GM10266 (cell line): ENCODE data around the gene RALGPS2.

Experiments
- DNase-seq: peaks from one replicate; pipeline ENCODE4 v3.0.0; 2012; ENCODE audit errors: extremely low spot score
- TF ChIP-seq, protein P1 (sequence below): IDR thresholded peaks from 2 replicates; pipeline ENCODE4 v1.5.1; 2012; ENCODE audit warnings: mild to moderate bottlenecking, low read depth; ENCODE audit not compliant: control insufficient read depth, insufficient read depth; ENCODE audit errors: missing control alignments

The RALGPS2 gene, protein sequence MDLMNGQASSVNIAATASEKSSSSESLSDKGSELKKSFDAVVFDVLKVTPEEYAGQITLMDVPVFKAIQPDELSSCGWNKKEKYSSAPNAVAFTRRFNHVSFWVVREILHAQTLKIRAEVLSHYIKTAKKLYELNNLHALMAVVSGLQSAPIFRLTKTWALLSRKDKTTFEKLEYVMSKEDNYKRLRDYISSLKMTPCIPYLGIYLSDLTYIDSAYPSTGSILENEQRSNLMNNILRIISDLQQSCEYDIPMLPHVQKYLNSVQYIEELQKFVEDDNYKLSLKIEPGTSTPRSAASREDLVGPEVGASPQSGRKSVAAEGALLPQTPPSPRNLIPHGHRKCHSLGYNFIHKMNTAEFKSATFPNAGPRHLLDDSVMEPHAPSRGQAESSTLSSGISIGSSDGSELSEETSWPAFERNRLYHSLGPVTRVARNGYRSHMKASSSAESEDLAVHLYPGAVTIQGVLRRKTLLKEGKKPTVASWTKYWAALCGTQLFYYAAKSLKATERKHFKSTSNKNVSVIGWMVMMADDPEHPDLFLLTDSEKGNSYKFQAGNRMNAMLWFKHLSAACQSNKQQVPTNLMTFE

DNA sequence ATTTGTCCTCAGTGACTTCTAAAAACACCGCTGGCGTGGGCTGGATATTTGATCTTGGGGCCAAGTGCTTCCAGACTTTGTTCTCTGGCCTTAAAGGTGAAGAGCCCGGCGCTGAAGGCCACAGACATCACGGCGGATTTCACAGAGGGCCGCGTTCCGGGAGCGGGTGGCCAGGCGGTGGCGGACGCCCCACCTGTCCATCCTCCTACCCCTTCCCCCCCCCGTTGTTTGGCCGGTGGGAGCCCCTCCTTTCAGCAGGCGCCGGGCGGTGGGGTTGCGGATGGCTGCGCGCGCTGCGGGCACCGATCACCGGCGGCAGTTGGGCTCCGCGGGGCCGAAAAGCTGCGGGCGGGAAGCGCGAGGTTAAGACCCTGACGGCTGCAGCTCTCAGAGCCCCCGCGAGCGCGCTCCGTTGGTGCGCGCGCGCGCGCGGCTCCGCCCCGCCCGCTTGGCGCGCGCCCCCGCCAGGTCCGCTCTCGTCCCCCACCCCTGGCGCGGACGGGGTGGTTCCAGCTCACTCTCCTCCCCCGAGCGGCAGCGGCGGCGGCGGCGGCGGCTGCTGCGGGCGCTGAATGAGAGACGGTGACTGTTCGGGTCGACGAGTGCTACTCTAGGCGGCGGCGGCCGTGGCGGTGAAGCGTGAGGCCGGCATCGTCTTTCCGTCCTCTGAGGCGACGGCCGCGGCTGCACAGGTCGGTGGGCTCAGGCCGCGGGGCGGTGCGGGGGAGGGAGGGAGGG, at the start of gene RALGPS2:
RALGPS2 (plus strand) TSS at position 517 of the 738 bp plus-strand sequence. CDS start 51,521 bp downstream, outside the sequence.
- TF ChIP-seq, protein P1, sequence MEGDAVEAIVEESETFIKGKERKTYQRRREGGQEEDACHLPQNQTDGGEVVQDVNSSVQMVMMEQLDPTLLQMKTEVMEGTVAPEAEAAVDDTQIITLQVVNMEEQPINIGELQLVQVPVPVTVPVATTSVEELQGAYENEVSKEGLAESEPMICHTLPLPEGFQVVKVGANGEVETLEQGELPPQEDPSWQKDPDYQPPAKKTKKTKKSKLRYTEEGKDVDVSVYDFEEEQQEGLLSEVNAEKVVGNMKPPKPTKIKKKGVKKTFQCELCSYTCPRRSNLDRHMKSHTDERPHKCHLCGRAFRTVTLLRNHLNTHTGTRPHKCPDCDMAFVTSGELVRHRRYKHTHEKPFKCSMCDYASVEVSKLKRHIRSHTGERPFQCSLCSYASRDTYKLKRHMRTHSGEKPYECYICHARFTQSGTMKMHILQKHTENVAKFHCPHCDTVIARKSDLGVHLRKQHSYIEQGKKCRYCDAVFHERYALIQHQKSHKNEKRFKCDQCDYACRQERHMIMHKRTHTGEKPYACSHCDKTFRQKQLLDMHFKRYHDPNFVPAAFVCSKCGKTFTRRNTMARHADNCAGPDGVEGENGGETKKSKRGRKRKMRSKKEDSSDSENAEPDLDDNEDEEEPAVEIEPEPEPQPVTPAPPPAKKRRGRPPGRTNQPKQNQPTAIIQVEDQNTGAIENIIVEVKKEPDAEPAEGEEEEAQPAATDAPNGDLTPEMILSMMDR: no peak
- peak; percentile 61 for DNase-seq

DNA sequence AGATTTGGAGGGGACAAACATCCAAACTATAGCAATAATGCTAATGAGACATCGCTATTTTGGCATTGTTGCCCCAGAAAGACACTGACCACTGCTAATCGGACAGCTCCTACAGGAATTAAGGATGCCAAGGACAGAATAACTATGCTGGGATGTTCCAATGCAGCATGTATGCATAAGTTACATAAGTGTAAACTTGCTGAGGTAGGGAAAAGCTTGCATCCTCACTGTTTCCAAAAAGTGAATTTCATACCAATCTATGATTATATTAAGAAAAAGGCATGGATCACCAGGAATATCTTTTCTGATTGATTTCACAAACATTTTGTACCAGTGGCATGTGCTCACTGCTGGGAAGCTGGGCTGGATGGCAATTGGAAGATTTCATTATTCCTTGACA, 45.8 kb upstream of the RALGPS2 start:
- no peak for DNase-seq

DNA sequence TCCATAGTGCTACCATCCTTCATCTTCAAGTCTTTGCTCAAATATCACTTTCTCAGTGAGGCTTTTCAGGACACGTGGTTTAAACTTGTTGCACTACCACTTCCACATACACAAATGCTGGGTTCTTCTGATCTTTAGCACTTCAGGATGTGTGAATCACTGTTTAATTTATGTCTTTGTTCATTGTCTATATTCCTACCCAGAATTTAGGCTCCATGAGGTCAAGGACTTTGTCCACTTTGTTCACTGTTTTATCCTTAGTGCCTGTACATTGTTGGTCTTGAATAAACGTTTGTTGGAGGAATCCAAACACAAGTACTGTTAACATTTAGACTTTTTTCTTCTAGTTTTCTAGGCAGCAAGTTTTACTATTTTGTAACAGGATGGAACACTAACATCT, 42.6 kb upstream of the RALGPS2 start:
- TF ChIP-seq, protein P1: no peak
- DNase-seq: no peak

More for the DNA sequence above, 45.8 kb upstream of the RALGPS2 start:
- TF ChIP-seq, protein P1: no peak

DNA sequence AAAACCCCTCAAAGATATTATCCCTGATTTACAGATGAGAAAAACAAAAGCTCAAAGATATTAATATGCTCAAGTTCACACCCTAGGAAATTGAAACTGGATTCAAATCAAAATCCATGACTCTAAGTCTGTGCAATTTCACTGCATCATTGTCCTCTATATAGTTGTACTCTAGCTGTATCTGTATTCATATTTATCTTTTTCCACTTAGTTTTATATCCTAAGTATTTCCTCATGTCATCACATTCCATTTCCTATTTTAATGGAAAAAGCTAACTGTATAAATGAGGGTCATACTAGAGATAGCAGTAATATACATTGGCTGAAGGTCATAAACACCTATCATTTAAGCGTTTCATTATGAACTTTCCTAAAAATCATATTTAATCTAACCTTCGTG, 42.2 kb upstream of the RALGPS2 start:
- DNase-seq: no peak
- TF ChIP-seq, protein P1: no peak

DNA sequence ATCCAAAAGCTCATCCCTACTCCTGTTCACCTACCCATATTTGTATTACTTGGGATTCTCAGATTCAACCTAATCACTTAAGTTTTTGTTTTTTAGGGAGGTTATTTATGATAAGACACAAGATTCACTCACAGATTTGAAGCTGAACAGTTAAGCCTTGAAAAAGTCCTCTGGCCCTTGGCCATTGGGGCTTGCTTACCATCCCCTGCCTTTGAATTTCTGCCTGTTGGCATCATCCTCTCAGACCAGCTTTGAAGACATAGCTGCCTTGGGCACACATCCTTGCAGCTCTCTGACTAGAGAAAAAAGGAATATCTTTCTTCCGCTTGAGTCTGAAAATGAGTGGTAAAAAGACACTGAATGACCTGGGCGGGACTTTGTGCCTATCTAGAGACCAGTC, 41.8 kb upstream of the RALGPS2 start:
- no peak for DNase-seq
- TF ChIP-seq, protein P1: no peak

DNA sequence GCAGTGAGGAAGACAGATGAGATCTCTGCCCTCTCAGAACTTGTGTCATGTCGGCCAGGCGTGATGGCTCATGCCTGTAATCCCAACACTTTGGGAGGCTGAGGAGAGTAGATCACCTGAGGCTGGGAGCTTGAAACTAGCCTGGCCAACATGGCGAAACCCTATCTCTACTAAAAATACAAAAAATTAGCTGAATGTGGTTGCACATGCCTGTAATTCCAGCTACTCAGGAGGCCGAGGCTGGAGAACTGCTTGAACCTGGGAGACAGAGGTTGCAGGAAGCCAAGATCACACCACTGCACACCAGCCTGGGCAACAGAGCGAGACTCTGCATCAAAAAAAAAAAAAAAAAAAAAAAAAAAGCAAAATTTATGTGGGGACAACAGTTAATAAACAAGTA, 40.9 kb upstream of the RALGPS2 start:
- DNase-seq: no peak
- TF ChIP-seq, protein P1: no peak
